DLD1 (cell line): ENCODE measurements around the gene GLI2.

Source experiments
- in situ Hi-C: cut with HindIII; loops from 2 replicates; pipeline ENCODE4 v1.10.0; 2017; ENCODE audit warnings: low sequenced_read_pairs

Gene GLI2

GRCh38 chr2:120768112-120769048 is 32.7 kb downstream of the GLI2 start:
- in situ Hi-C loops, result no loop called here

DNA sequence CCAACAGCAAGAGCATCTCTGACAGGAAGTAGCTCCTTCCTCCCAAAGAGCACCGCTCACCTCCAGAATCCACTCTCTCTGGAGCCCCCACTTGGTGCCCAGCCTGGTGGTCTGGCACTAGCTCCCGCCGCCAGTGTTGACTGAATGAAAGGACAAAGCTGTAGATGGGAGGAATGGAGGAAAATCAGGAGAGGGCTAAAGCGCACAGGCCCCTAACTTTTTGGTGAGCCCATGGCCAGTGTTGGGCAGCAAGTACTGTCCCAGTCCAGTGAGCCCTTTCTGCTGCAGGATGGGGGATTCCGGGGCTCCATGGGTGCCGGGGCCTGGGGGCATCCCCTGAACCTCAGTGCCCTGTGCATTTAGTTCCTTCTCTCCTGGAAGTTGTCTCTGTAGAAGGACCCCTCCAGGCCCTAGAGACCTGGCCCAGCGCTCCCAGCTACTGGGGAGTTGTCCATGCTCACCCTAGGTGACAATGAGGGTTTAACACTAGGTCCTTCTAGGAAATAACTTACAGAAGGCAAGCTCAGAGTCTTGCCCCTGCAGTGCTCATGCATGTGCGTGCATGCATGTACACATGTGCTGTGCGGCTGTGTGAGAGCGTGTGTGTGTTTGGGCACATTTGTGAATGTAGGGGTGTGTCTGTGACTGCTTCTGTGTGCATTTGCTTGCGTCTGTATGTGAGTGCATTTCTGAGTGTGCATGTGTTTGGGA is 33.6 kb downstream of the GLI2 start:
- in situ Hi-C loops, result no loop called here

DNA sequence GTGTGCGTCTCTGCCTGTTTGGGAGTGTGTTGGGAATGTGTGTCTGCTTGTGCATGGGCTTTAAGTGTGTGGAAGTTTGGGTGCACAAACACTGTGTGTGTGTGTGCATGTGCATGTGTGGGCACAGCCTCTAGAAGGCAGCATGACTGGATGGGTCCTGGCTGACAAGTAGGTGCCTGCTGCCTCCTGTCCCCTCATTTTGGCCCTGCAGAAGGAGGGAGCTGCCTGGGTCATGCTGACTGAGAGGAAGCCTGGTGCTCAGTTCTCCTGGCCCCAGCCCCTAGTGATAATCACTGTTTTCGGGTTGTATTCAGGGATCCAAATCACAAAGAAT is 34.1 kb downstream of the GLI2 start:
- in situ Hi-C loops, result no loop called here

- in situ Hi-C loops, result no loop called here
Measured at GRCh38 chr2:120770176-120770575, 34.5 kb downstream of the GLI2 start.

- in situ Hi-C loops, result no loop called here
Measured at GRCh38 chr2:120770641-120771040, 35.0 kb downstream of the GLI2 start.

GRCh38 chr2:120771111-120771780 is 35.6 kb downstream of the GLI2 start:
- in situ Hi-C loops, result no loop called here

- in situ Hi-C loops, result no loop called here
Measured at GRCh38 chr2:120771781-120772208, 36.1 kb downstream of the GLI2 start.

GRCh38 chr2:120772261-120772660 is 36.6 kb downstream of the GLI2 start:
- in situ Hi-C loops, result no loop called here

- in situ Hi-C loops, result no loop called here
Measured at GRCh38 chr2:120773186-120773800, 37.6 kb downstream of the GLI2 start.

- in situ Hi-C loops, result loop anchor here (5.0 kb wide), 1 partner anchor 32 kb away; no protein-coding TSS in a partner anchor
Measured at GRCh38 chr2:120774557-120775160, 39.0 kb downstream of the GLI2 start.

DNA sequence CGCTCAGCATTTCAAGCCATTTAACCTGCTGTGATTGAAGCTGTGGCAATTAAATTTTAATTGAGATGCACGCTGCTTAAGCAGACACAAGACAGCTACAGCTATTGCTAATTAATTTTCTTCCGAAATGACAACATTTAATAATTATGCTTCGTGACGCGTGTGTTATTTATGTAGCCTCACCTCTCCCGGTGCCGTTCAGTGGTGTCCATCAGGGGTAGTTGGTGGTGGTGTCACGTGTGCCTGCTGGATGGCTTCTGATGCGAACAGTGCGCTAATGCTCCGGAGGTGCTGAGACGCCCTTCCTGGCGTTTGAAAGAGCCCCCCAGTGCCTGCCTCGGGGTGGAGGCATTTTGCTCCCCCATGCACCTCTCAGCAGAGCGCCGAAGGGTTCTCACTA is 39.5 kb downstream of the GLI2 start:
- in situ Hi-C loops, result loop anchor here (5.0 kb wide), 1 partner anchor 33 kb away; no protein-coding TSS in a partner anchor

DNA sequence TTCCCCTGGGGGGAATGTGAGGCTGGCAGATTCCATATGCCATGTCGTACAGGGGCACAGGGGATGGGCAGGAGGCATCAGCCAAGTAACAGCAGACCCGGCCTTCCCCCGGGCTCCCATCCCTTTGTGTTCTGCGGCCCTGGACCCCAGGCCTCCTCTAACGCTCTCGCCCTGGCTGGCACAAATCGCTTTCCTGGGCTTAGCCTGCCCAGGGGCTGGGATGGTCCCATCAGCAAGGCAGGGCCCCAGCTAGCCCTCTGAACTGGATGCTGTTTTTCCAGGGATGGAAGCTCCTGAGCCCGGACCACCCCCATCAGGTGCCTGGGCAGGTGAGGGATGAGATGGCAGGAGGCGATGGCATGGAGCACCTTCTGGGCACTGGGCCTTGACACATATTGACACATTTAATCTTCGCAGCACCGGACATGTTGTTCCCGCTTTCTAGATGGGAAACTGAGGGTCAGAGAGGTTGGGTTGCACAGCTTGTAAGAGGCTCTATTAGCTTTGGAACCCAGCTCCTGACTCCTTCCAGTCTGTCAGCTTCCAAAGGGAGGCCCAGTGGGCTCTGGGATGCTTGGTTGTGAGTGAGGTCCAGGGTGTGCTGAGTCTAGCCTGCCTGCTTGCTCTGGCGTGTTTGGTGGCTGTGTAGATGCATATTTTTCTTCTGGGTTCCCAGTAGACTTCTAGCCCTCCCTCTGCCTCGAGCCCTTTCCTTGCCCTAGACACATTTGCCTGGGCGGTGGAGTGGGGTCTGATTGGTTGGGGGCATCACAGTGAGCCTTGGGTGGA is 40.3 kb downstream of the GLI2 start:
- in situ Hi-C loops, result loop anchor here (5.0 kb wide), 1 partner anchor 34 kb away; no protein-coding TSS in a partner anchor

DNA sequence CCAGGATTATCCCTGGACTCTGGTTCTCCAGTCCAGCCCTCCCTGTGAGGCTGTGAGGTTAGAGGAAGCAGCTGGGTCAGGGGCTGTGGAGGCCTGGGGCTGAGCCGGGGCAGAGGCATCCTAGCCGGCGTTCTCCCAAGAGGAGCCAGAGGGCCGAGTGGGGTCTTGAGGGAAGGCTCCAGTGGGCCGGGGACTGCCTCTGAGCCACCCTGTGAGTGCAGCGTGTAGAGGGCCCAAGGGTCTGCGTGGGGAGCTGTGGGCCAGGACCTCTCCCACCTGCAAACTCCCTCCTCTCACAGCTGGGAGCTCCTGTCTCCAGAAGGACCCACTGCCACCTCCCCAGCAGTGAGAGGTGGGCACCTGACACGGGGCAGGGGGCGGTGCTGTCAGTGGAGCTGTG is 41.0 kb downstream of the GLI2 start:
- in situ Hi-C loops, result loop anchor here (5.0 kb wide), 1 partner anchor 34 kb away; no protein-coding TSS in a partner anchor

- in situ Hi-C loops, result loop anchor here (5.0 kb wide), 1 partner anchor 35 kb away; no protein-coding TSS in a partner anchor
Measured at GRCh38 chr2:120777170-120777751, 41.6 kb downstream of the GLI2 start.

- in situ Hi-C loops, result loop anchor here (5.0 kb wide), 1 partner anchor 35 kb away; no protein-coding TSS in a partner anchor
Measured at GRCh38 chr2:120777787-120778186, 42.1 kb downstream of the GLI2 start.

DNA sequence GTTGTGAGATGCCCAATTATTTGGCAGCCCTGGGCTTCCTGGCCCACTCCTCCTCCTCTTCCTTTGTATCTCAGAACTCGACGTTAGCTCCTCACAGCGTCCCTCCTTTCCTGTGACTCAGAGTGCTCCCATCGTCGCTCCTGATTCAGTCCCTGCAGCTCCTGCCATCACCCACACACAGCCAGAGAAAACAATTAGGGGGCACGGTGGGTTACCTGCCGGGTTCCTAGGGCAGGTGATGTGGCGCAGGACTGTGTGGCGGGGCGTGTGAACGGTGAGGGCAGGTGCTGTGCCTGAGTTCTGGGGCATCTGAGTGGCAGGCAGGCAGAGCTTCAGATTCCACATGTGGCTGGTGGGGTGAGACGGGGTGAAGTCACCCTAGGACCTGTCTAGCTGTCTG is 42.6 kb downstream of the GLI2 start:
- in situ Hi-C loops, result loop anchor here (5.0 kb wide), 1 partner anchor 36 kb away; no protein-coding TSS in a partner anchor

- in situ Hi-C loops, result loop anchor here (5.0 kb wide), 1 partner anchor 38 kb away; no protein-coding TSS in a partner anchor
Measured at GRCh38 chr2:120779781-120780283, 44.2 kb downstream of the GLI2 start.

GRCh38 chr2:120780402-120780801 is 44.7 kb downstream of the GLI2 start:
- in situ Hi-C loops, result no loop called here

- in situ Hi-C loops, result no loop called here
Measured at GRCh38 chr2:120783371-120783791, 47.7 kb downstream of the GLI2 start.
